ENCODE measurements around the gene CAPN8. TPM values are rescaled to one million over a fixed set of nuclear protein-coding genes. Genes with fewer than 3 reads are reported as not detected.

Gene CAPN8
- total RNA-seq, 1 donor from 2014 or later: 83.5 TPM

DNA sequence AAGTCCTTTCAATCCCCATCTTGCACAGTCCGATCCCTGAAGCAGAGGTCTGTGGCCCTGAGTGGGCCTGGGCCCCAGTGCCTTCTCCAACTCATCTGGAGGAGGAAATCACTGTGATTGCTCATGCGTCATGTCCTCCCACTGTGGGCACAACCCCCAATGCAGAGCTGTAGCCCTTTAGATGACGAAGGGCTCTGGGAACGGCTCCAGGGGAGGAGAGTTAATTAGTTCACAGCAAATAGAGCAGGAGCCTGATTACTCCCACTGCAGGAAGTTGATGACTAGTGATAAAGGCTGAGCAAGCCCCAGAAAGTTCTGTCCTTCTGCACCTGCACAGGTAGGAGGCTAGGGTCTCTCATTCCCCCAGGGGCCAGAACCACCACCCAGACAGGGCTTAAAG lies 160.8 kb downstream of the CAPN8 start:
- DNase-seq (no peak), ATAC-seq (peak; percentile 63)
- intact Hi-C loops (cut with DNase I): no loop called here
- Histone ChIP-seq H3K27ac (no peak overlapping the region), H3K36me3 (no peaks in the 10 kb centered on the region), H3K4me3 (no peak overlapping the region), H3K4me1 (no peaks in the 10 kb centered on the region), H3K9me3 (no peaks in the 10 kb centered on the region), H3K27me3 (no peaks in the 10 kb centered on the region)
- TF ChIP-seq CTCF (IDR thresholded peaks at IDR 0.05): no peak

GRCh38 chr1:223503348-223503747 lies 162.2 kb downstream of the CAPN8 start:
- ATAC-seq: no peak
- no peak for TF ChIP-seq CTCF (IDR thresholded peaks at IDR 0.05)
- intact Hi-C loops (cut with DNase I): no loop called here

DNA sequence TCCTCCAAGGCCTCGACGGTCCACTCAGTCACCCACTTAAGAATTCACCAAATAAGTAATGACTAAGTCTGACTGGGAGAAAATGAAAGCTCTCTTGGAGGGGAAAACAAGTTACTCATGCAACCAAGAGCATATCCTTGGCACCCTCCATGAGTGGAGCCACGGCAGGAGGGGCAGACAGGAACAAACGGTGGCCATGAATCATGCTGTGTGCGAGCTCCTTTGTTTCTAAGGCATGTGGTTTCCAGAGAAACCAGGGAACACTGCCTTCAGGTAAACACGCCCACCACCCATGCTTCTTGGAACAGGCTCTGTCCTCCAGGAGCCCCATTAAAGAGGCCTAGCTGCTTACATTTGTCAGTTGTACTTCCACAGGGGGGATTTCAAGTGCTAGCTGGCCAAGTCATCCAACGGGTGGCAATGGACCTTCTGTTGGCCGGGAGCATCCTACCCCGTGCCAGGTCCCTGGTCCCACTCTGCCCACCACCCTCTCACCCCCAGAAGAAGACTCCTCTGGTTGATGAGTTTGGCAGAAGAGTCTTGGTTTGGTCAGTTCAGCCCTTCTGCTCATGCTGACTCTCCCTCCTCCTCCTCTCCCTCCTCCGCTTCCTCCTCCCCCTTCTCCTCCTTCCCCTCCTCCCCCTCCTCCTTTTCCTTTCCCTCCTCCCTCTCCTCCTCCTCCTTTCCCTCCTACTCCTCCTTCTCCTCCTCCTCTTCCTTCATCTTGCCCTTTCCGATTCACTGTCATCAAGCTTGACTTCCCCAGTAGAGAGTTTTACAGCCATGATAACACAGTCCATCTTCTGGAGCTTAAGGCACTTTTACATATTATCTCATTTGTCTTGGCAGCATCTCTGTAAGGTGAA lies 164.7 kb downstream of the CAPN8 start:
- ATAC-seq: peak; percentile 79

More at GRCh38 chr1:223503348-223503747, 162.2 kb downstream of the CAPN8 start:
- Histone ChIP-seq H3K27me3 (no peaks in the 10 kb centered on the region), H3K36me3 (no peaks in the 10 kb centered on the region), H3K9me3 (no peaks in the 10 kb centered on the region), H3K27ac (no peak overlapping the region), H3K4me3 (no peak overlapping the region), H3K4me1 (no peaks in the 10 kb centered on the region)
- DNase-seq: no peak

GRCh38 chr1:223496883-223497282 lies 168.6 kb downstream of the CAPN8 start:
- Histone ChIP-seq H3K4me1 (peaks cover 3% of the 10 kb centered on the region), H3K4me3 (no peak overlapping the region), H3K9me3 (no peaks in the 10 kb centered on the region), H3K27me3 (no peaks in the 10 kb centered on the region), H3K36me3 (no peaks in the 10 kb centered on the region), H3K27ac (no peak overlapping the region)
- intact Hi-C loops (cut with DNase I): no loop called here
- no peak for ATAC-seq
- no peak for TF ChIP-seq CTCF (IDR thresholded peaks at IDR 0.05)
- no peak for DNase-seq

More for the DNA sequence above, 164.7 kb downstream of the CAPN8 start:
- Histone ChIP-seq H3K4me3 (no peak overlapping the region), H3K27ac (no peak overlapping the region), H3K36me3 (no peaks in the 10 kb centered on the region), H3K27me3 (no peaks in the 10 kb centered on the region), H3K9me3 (no peaks in the 10 kb centered on the region), H3K4me1 (no peaks in the 10 kb centered on the region)
- intact Hi-C loops (cut with DNase I): no loop called here
- no peak for TF ChIP-seq CTCF (IDR thresholded peaks at IDR 0.05)
- peak; percentile 70 for DNase-seq

- DNase-seq (no peak), ATAC-seq (no peak)
- no peak for TF ChIP-seq CTCF (IDR thresholded peaks at IDR 0.05)
- peaks cover 3% of the 10 kb centered on the region for H3K4me1 ChIP-seq
- H3K9me3 ChIP-seq: no peaks in the 10 kb centered on the region
- no peak overlapping the region for H3K4me3 ChIP-seq
- H3K27ac ChIP-seq: no peak overlapping the region
- intact Hi-C loops (cut with DNase I): no loop called here
- no peaks in the 10 kb centered on the region for H3K27me3 ChIP-seq
- H3K36me3 ChIP-seq: no peaks in the 10 kb centered on the region
Observed at GRCh38 chr1:223494926-223495645, 170.4 kb downstream of the CAPN8 start.

Data from upper lobe of right lung (tissue), 1 donor.